C4-2B (cell line): ENCODE results near the gene HSD3B1.

Source experiments
- ZFX ChIP-seq: fragments of 450-650 bp; IDR thresholded peaks from 2 replicates; pipeline ENCODE4 v1.6.1; 2017
- TF ChIP-seq, protein P1 (sequence below): fragments of 450-650 bp; conservative IDR thresholded peaks from 2 replicates; pipeline ENCODE4 v1.5.1; 2017; ENCODE audit warnings: mild to moderate bottlenecking

- TF ChIP-seq, protein P1, sequence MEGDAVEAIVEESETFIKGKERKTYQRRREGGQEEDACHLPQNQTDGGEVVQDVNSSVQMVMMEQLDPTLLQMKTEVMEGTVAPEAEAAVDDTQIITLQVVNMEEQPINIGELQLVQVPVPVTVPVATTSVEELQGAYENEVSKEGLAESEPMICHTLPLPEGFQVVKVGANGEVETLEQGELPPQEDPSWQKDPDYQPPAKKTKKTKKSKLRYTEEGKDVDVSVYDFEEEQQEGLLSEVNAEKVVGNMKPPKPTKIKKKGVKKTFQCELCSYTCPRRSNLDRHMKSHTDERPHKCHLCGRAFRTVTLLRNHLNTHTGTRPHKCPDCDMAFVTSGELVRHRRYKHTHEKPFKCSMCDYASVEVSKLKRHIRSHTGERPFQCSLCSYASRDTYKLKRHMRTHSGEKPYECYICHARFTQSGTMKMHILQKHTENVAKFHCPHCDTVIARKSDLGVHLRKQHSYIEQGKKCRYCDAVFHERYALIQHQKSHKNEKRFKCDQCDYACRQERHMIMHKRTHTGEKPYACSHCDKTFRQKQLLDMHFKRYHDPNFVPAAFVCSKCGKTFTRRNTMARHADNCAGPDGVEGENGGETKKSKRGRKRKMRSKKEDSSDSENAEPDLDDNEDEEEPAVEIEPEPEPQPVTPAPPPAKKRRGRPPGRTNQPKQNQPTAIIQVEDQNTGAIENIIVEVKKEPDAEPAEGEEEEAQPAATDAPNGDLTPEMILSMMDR = no peak
- TF ChIP-seq ZFX = no peak
Observed at GRCh38 chr1:119547306-119547705, 40.3 kb downstream of the HSD3B1 start.
